OCI-LY1 (cell line): ENCODE data around the gene WWP2.
"Not testable (repeated sequence)": the region's sequence is repeated elsewhere in the genome, so short reads cannot be mapped to it uniquely, and the experiment has no call there.

Source experiments
- H2AFZ ChIP-seq: fragments of 200-600 bp; sonication (generic), shearing (Covaris generic); 2 replicates; pipeline ENCODE4 v1.6.0; 2014; ENCODE audit warnings: antibody characterized with exemption, mild to moderate bottlenecking, low read length
- H3F3A ChIP-seq: fragments of 200-600 bp; sonication (generic), shearing (Covaris generic); 2 replicates; pipeline ENCODE4 v1.6.0; 2014; ENCODE audit warnings: mild to moderate bottlenecking, antibody characterized with exemption, low read length, moderate library complexity; ENCODE audit not compliant: insufficient read depth
- H3K27ac ChIP-seq: fragments of 200-600 bp; sonication (generic); 2 replicates; pipeline ENCODE4 v1.5.1; 2014; ENCODE audit warnings: low read length, mixed run types, mild to moderate bottlenecking, low read depth; ENCODE audit not compliant: poor library complexity, severe bottlenecking
- H3K27me3 ChIP-seq: fragments of 200-600 bp; sonication (generic); 2 replicates; pipeline ENCODE4 v1.6.0; 2014; ENCODE audit warnings: antibody characterized with exemption, mild to moderate bottlenecking, low read length, moderate library complexity; ENCODE audit not compliant: insufficient read depth
- H3K36me3 ChIP-seq: fragments of 200-600 bp; sonication (generic); 2 replicates; pipeline ENCODE4 v1.6.1; 2014; ENCODE audit warnings: mild to moderate bottlenecking, antibody characterized with exemption, low read length, moderate library complexity, mixed read lengths; ENCODE audit not compliant: insufficient read depth
- H3K4me1 ChIP-seq: fragments of 200-600 bp; sonication (generic); 2 replicates; pipeline ENCODE4 v1.5.1; 2014; ENCODE audit warnings: mild to moderate bottlenecking, low read length, moderate library complexity; ENCODE audit not compliant: insufficient read depth, severe bottlenecking
- H3K4me2 ChIP-seq: fragments of 200-600 bp; sonication (generic), shearing (Covaris generic); 2 replicates; pipeline ENCODE4 v1.6.1; 2014; ENCODE audit warnings: low read length
- H3K4me3 ChIP-seq: fragments of 200-600 bp; sonication (generic); 2 replicates; pipeline ENCODE4 v1.5.1; 2014; ENCODE audit warnings: low read length, low read depth, mild to moderate bottlenecking, mixed read lengths; ENCODE audit not compliant: poor library complexity, severe bottlenecking
- H3K79me2 ChIP-seq: fragments of 200-600 bp; shearing (Covaris generic); 2 replicates; pipeline ENCODE4 v1.6.1; 2016; ENCODE audit warnings: mixed run types, low read length, mixed read lengths; ENCODE audit not compliant: insufficient read depth
- H3K9ac ChIP-seq: fragments of 200-600 bp; sonication (generic), shearing (Covaris generic); 2 replicates; pipeline ENCODE4 v1.6.1; 2014; ENCODE audit warnings: mild to moderate bottlenecking, low read length, mixed read lengths
- H3K9me2 ChIP-seq: fragments of 200-600 bp; sonication (generic), shearing (Covaris generic); 2 replicates; pipeline ENCODE4 v1.6.1; 2014; ENCODE audit warnings: low read depth, mild to moderate bottlenecking, low read length, mixed read lengths
- H3K9me3 ChIP-seq: fragments of 200-600 bp; shearing (Covaris generic); 2 replicates; pipeline ENCODE4 v1.6.1; 2014; ENCODE audit warnings: low read length, mixed read lengths
- H4K20me1 ChIP-seq: fragments of 200-600 bp; sonication (generic), shearing (Covaris generic); 2 replicates; pipeline ENCODE4 v1.6.0; 2016; ENCODE audit warnings: mild to moderate bottlenecking, low read length; ENCODE audit not compliant: insufficient read depth
- EZH2 ChIP-seq: fragments of 200-600 bp; sonication (generic), shearing (Covaris generic); IDR thresholded peaks from 2 replicates; pipeline ENCODE4 v1.8.0; 2017; ENCODE audit warnings: borderline replicate concordance, mixed run types, mild to moderate bottlenecking, antibody characterized with exemption, low read length, moderate library complexity, mixed read lengths
- TF ChIP-seq, protein P1 (sequence below): fragments of 200-600 bp; sonication (generic), shearing (Covaris generic); IDR thresholded peaks from 2 replicates; pipeline ENCODE4 v1.5.1; 2017; ENCODE audit warnings: mild to moderate bottlenecking, antibody characterized with exemption, low read length, moderate library complexity, mixed read lengths

WWP2 gene

GRCh38 chr16:69812688-69813014, 50.5 kb downstream of the WWP2 start:
- Histone ChIP-seq H4K20me1 (no peaks in the 10 kb centered on the region), H3K36me3 (peaks cover 24% of the 10 kb centered on the region; the same call in 1 of the 2 replicates), H3K4me2 (no peak overlapping the region), H3K4me3 (no peak overlapping the region), H3K79me2 (no peaks in the 10 kb centered on the region), H3K9me3 (no peaks in the 10 kb centered on the region), H2AFZ (no peak overlapping the region), H3K9me2 (no peaks in the 10 kb centered on the region), H3K27me3 (no peaks in the 10 kb centered on the region), H3K9ac (no peak overlapping the region), H3F3A (no peaks in the 10 kb centered on the region), H3K4me1 (no peaks in the 10 kb centered on the region), H3K27ac (no peak overlapping the region)
- TF ChIP-seq, protein P1, sequence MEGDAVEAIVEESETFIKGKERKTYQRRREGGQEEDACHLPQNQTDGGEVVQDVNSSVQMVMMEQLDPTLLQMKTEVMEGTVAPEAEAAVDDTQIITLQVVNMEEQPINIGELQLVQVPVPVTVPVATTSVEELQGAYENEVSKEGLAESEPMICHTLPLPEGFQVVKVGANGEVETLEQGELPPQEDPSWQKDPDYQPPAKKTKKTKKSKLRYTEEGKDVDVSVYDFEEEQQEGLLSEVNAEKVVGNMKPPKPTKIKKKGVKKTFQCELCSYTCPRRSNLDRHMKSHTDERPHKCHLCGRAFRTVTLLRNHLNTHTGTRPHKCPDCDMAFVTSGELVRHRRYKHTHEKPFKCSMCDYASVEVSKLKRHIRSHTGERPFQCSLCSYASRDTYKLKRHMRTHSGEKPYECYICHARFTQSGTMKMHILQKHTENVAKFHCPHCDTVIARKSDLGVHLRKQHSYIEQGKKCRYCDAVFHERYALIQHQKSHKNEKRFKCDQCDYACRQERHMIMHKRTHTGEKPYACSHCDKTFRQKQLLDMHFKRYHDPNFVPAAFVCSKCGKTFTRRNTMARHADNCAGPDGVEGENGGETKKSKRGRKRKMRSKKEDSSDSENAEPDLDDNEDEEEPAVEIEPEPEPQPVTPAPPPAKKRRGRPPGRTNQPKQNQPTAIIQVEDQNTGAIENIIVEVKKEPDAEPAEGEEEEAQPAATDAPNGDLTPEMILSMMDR, result no peak
- TF ChIP-seq EZH2, result no peak

DNA sequence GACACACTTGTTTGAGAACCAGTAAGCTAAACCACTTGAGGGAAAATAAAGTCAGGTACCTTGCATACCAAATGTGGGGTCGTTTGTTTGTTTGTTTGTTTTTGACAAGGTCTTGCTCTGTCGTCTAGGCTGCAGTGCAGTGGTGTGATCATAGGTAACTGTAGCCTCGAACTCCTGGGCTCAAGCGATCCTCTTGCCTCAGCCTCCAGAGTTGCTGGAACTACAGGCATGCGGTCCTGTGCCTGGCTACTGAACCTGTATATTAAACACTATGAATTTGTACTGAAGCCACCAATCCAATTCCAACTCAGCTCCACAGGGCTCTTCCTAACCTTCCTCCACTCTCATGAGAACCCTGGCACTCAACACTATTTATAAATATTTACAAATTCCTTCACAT, 51.9 kb downstream of the WWP2 start:
- Histone ChIP-seq H3K4me3 (no peak overlapping the region), H4K20me1 (no peaks in the 10 kb centered on the region), H3K79me2 (no peaks in the 10 kb centered on the region), H3K9me3 (no peaks in the 10 kb centered on the region), H3K9ac (no peak overlapping the region), H3K27ac (no peak overlapping the region), H3K27me3 (no peaks in the 10 kb centered on the region), H3K4me2 (no peak overlapping the region), H3F3A (no peaks in the 10 kb centered on the region), H3K4me1 (no peaks in the 10 kb centered on the region), H2AFZ (no peak overlapping the region), H3K9me2 (no peaks in the 10 kb centered on the region), H3K36me3 (peaks cover 24% of the 10 kb centered on the region)
- TF ChIP-seq EZH2, result no peak
- TF ChIP-seq, protein P1, result no peak

GRCh38 chr16:69814561-69814960, 52.4 kb downstream of the WWP2 start:
- no peaks in the 10 kb centered on the region for H4K20me1 ChIP-seq
- no peak overlapping the region for H3K4me3 ChIP-seq
- H3K4me2 ChIP-seq, result no peak overlapping the region
- H3K9ac ChIP-seq, result no peak overlapping the region
- no peaks in the 10 kb centered on the region for H3K4me1 ChIP-seq
- H3K79me2 ChIP-seq, result no peaks in the 10 kb centered on the region
- no peaks in the 10 kb centered on the region for H3K27me3 ChIP-seq
- H3K27ac ChIP-seq, result no peak overlapping the region
- no peak overlapping the region for H2AFZ ChIP-seq
- TF ChIP-seq, protein P1, result no peak
- no peak for TF ChIP-seq EZH2
- no peaks in the 10 kb centered on the region for H3K9me3 ChIP-seq
- no peaks in the 10 kb centered on the region for H3K9me2 ChIP-seq
- peaks cover 22% of the 10 kb centered on the region for H3K36me3 ChIP-seq
- H3F3A ChIP-seq, result no peaks in the 10 kb centered on the region

DNA sequence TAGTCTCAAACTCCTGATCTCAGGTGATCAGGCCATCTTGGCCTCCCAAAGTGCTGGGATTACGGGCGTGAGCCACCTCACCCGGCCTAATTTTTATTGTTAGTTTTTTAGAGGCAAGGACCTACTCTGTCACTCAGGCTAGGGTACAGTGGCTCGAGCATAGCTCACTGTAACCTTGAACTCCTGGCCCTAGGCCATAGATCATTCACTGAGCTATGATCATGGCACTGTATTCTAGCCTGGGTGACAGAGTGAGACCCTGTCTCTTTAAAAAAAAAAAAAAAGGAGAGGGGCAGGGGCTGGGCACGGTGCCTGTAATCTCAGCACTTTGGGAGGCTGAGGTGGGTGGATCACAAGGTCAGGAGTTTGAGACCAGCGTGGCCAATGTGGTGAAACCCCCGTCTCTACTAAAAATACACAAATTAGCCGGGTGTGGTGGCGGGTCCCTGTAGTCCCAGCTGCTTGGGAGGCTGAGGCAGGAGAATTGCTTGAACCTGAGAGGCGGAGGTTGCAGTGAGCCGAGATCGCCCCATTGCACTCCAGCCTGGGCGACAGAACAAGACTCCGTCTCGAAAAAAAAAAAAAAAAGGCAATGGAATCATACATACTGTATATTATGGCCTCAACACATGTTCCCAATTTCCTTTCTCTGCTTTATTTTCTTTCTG, 53.2 kb downstream of the WWP2 start:
- H3K9ac ChIP-seq, H4K20me1 ChIP-seq, H3F3A ChIP-seq, H2AFZ ChIP-seq, H3K4me3 ChIP-seq, H3K79me2 ChIP-seq, H3K9me3 ChIP-seq, H3K4me1 ChIP-seq, H3K4me2 ChIP-seq, H3K27me3 ChIP-seq, H3K27ac ChIP-seq, H3K9me2 ChIP-seq: not testable (repeated sequence)
- peaks cover 22% of the 10 kb centered on the region for H3K36me3 ChIP-seq
